T-helper 1 cell treated with Interleukin-12 subunit alpha and Interleukin-12 subunit beta and Interleukin-4 antibody, amounts not matched to agents 30 ng/mL and 1 ng/mL, for 36 hours (primary cell): ENCODE measurements around the gene EIF2B4. TPM values are rescaled to one million over a fixed set of nuclear protein-coding genes. Genes with fewer than 3 reads are reported as not detected.
"Not testable (repeated sequence)": the region's sequence is repeated elsewhere in the genome, so short reads cannot be mapped to it uniquely, and the experiment has no call there.

Experiments
- intact Hi-C: fragments of 100-400 bp; cut with micrococcal nuclease; formaldehyde crosslinking; loops from one replicate; pipeline ENCODE4 v1.15.1; 2024
- total RNA-seq: library from RNA; stranded (reverse); gene quantifications from 2 replicates; pipeline ENCODE4 v1.2.3, GENCODE V29; 2022

EIF2B4 gene
- total RNA-seq, 1 donor from 2014 or later, result 48.7 TPM

DNA sequence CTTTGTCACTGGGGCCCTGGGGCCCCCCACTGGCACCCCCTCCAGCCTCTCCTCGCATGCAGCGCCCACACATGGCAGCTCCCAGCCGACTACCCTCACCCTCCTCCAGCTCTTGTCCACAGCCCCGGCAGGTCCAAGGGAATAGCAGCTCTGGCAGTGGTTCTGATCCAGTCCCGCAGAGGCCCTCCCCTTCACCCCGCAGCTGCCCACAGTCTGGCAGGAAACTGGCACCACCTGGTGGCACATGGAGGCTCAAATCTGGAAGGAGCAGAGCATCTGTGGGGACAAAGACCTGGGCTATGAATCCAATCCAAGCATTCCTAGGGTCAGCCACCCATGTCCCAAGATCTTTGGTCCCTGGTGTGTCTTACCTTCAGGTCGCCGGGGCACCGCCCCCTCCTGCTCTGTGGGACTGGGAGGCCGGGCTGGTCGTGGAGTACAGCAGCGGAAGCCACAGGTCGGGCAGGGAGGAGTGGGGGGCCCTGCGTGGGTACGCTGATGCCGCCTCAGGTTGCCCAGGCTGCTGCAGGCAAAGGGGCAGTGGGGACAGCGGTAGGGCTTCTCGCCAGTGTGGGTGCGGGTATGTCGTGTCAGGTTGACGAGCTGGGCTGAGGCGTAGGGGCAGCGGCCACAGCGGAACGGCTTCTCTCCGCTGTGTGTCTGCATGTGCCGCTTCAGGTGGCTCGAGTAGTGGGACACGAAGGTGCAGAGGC, 8.1 kb upstream of the EIF2B4 start:
- intact Hi-C loops, result no loop called here

GRCh38 chr2:27377618-27378095, 7.5 kb upstream of the EIF2B4 start:
- intact Hi-C loops, result no loop called here

DNA sequence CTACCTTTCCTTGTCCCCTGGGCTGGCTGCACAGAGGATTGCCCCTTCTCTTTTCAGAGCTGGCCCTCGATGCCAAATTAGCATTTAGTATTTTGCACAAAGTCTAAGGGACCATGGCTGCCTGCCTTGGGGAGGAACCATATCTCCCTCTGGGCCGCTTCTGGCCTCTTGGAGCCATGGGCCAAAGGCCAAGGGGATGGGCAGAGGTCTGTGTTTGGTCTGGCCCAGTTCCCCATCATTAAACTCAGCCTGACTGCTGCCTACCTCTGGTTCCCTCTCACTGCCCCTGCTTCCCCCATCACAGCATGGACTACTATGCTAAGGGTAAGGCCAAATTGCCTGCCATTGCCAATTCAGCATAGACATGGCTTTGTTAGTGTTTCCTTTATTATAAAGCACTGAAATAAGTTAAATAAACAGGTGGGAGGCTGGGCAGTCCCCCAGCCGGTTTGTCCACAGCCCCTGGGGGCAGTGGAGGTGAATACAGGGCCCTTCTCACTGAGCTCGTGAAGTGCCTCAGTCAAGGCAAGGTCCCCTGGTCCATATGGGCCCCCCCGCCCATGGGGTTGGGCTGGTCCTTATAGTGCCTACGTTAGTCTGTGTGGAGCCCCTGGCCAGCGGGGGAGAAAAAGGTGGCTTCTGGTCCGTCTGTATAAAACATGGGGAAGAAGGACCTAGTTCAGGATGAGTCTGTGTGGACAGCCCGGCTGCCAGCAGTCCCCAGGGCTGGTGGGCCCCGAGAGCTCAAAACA, 6.9 kb upstream of the EIF2B4 start:
- intact Hi-C loops, result no loop called here

GRCh38 chr2:27376151-27376865, 6.2 kb upstream of the EIF2B4 start:
- intact Hi-C loops, result no loop called here

GRCh38 chr2:27375513-27376099, 5.5 kb upstream of the EIF2B4 start:
- intact Hi-C loops, result no loop called here

GRCh38 chr2:27373567-27373966, 3.4 kb upstream of the EIF2B4 start:
- intact Hi-C loops, result loop anchor here (5.0 kb wide), 3 partner anchors 241 to 1499 kb away; partner anchors contain the start of genes PREB, TMEM214 and TRMT61B

- intact Hi-C loops, result loop anchor here (5.0 kb wide), 3 partner anchors 241 to 1499 kb away; partner anchors contain the start of genes PREB, TMEM214 and TRMT61B
Measured at GRCh38 chr2:27372937-27373336, 2.8 kb upstream of the EIF2B4 start.

DNA sequence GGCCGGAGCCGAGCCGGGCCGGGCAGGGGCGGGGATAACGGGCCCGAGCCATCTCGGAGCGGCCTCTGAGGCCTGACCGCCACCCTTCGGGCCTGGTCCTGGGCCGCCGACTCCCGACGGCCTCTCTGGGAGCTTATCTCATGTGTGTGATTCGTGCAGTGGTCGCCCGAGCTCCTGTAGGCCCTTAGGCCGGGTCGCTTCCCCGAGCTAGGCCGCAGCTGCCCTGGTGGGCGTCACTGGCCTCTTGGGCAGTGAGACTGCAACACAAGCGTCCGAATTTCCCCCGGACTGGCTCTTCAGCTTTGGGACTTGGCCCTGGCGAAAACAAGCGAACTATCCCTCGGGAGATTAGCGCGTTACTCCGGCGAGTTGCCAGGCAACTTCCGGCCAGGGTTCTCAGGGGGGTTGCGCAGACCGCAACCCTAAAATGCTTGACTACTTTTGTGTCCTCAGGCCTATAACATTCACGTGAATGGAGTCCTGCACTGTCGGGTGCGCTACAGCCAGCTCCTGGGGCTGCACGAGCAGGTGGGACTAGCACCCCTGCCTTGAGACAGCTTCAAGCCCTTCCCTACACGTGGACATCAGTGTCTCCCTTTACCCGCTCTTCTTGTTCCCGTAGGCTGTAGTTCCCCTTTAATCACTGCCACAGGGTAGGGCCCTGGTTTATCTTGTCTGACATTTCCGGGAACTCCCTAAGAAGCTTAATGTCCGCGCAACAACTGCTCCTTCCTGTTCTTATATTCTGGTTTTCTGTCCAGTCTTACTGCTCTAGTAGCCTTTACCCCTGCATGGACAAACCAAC, 880 bp upstream of the EIF2B4 start:
- intact Hi-C loops, result loop anchor here (1.0 to 5.0 kb wide), 18 partner anchors 9 to 1501 kb away; partner anchors contain the start of genes ATRAID, CAD, CCDC121 and GPN1

DNA sequence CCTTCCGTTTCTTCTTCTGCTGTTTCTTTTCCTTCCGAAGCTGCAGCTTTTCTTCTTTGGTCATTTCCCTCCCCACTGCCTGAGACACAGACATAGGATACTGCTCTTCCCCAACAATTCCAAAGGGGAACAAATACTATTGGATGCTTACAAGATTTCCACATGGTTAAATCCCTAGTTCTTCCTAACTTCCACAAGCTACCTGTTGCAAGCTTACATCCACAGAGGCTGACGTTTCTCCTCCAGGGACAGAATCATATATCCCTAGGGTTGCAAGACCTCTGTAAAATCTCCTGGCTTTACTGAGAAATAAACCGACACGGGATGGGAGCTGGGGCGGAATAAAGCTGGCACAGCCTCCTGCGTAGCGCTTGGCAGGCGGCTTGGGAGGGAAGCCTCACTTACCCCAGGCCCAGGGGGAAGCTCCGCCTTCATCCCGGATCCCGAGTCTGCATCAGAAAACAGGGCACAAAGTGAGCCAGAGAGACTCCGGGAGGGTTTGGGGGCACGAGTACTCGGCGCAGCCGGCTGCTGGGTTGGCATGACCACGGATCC, 590 bp downstream of the EIF2B4 start:
- intact Hi-C loops, result loop anchor here (1.0 to 5.0 kb wide), 18 partner anchors 11 to 1503 kb away; partner anchors contain the start of genes ATRAID, CAD, CCDC121 and GPN1

GRCh38 chr2:27363933-27364332, 6.2 kb downstream of the EIF2B4 start:
- intact Hi-C loops, result no loop called here

GRCh38 chr2:27362678-27363420, 7.3 kb downstream of the EIF2B4 start:
- intact Hi-C loops, result no loop called here

DNA sequence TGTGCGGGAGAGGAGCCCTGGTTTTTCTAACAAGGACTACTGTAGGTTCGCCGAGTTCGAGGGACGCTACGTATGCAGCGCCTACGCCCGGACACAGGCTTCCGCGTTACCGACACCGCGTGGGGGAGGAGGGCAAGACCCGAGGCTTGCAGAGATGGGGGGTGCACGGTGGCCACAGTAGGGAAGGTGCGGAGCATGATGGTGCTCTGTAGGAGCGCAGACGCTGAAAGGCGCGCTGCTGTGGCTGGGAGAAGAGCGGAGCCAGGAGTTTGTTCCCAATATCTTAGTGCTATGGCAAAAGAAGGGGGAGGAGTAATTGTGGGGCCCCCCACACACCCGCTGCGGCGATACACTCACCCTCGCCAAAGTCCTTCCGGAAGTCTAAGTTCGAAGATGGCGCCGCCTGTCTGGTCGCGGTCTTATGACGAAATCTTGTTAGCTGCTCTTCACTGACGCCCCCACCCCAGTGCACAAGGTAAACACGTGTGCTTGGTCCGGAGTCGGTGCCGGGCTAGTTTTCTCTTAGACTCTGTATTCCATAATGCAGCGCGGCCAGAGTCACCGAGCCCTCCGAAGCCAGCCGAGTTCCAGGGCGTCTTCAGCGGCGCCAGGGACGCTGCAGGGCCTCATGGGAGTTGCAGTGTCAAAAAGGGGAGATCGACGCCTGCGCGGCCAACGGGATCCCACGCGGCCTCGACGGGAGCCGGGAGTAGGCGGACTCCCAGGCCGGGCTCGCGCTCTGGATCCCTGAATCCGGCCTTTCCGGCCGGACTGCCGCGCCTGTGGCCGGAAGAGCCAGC, 13.6 kb downstream of the EIF2B4 start, which contains the start of gene GTF3C2:
GTF3C2 (minus strand) TSS at position 383 of the 800 bp plus-strand sequence. CDS start 13,210 bp downstream, outside the sequence.
- intact Hi-C loops, result loop anchor here (1.0 to 5.0 kb wide), 16 partner anchors 14 to 572 kb away; partner anchors contain the start of genes AGBL5, ATRAID, CAD and CCDC121

DNA sequence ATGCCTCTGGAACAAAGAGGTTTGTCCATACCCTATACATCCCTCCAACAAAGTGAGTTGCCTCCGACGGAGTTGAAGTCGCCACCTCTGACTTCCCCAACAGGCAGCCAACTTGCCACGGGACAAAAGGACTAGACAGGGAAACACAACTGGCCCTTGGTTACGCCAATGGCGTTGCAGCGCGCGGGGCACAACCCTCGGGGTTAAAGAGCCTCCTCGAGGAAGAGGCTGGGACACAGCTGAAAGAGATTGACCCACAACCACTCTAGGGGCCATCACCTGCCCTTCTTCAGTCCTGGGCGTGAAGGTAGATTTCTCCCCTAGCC, 14.1 kb downstream of the EIF2B4 start:
- intact Hi-C loops, result loop anchor here (1.0 to 5.0 kb wide), 16 partner anchors 14 to 571 kb away; partner anchors contain the start of genes AGBL5, ATRAID, CAD and CCDC121

DNA sequence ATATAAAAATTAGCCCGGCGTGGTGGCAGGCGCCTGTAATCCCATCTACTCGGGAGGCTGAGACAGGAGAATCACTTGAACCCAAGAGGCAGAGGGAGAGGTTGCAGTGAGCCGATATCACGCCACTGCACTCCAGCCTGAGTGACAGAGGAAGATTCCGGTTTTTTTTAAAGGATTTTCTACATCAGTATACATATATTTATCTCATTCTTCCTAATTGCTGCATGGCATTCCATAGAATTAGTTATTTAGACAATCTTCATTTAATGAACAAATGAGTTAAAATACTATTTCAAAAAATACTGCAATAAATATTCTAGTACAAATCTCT, 15.6 kb downstream of the EIF2B4 start:
- intact Hi-C loops, result no loop called here

DNA sequence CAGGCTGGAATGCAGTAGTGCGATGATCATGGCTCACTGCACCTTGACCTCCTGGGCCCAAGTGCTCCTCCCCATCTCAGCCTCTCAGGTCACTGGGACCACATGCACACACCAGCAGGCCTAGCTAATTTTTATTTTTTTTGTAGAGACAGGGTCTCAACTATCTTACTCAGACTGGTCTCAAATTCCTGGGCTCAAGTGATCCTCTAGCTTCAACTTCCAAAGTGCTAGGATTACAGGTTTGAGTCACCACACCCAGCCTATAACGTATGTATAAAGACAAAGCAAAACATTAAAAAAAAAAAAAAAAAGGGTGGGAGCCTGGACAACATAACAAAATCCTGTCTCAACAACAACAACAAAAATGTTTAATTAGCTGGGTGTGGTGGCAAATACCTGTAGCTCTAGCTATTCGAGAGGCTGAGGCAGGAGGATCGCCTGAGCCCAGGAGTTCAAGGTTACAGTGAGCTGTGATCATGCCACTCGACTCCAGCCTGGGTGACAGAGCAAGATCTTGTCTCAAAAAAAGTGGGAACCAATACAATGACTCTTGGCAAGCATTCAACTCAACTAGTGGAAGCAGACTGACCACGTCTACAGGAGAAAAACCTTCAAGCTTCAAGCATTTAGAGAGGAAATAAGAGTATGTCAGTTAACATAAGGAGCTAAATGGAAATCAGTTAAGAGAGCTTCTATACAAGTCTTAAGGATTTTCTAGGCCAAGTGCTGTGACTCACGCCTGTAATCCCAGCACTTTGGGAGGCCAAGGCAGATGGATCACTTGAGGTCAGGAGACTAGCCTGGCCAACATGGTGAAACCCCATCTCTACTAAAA, 16.2 kb downstream of the EIF2B4 start:
- intact Hi-C loops, result no loop called here

- intact Hi-C loops, result not testable (repeated sequence)
Measured at GRCh38 chr2:27353386-27353761, 16.8 kb downstream of the EIF2B4 start.
